Measurements from ENCODE around the gene TECTB.

DNA sequence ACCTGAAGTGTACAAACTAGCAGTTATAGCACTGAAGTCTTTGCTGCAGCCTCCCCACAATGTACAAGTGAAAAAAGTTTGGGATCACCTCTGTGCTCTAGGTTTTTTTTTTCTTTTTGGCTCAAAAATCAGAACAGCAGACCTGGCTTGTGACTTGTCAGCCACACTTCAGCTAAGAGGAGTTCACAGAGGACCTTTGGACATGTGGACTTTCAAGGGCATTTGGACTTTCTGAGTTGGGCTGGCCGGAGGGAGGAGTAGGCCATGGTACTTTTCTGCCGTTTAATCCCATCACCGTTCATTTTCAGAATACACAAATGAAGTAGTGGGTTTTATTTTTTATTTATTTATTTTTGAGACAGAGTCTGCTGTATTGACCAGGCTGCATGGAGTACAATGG is 68.8 kb downstream of the TECTB start:
- TF ChIP-seq EZH2 (IDR thresholded peaks at IDR 0.05; ENCODE audit: borderline replicate concordance, low read depth, low read length, severe bottlenecking), result no peak
- TF ChIP-seq, protein P1, sequence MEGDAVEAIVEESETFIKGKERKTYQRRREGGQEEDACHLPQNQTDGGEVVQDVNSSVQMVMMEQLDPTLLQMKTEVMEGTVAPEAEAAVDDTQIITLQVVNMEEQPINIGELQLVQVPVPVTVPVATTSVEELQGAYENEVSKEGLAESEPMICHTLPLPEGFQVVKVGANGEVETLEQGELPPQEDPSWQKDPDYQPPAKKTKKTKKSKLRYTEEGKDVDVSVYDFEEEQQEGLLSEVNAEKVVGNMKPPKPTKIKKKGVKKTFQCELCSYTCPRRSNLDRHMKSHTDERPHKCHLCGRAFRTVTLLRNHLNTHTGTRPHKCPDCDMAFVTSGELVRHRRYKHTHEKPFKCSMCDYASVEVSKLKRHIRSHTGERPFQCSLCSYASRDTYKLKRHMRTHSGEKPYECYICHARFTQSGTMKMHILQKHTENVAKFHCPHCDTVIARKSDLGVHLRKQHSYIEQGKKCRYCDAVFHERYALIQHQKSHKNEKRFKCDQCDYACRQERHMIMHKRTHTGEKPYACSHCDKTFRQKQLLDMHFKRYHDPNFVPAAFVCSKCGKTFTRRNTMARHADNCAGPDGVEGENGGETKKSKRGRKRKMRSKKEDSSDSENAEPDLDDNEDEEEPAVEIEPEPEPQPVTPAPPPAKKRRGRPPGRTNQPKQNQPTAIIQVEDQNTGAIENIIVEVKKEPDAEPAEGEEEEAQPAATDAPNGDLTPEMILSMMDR (IDR thresholded peaks at IDR 0.05; ENCODE audit: borderline replicate concordance, extremely low read depth, low read length, poor library complexity, severe bottlenecking), result no peak

All from DND-41 (cell line).